SK-N-SH (cell line): ENCODE results near the gene EVC. TPM values are rescaled to one million over a fixed set of nuclear protein-coding genes. Genes with fewer than 3 reads are reported as not detected.

Source experiments
- CTCF ChIA-PET: fragments of 300-600, 350-600 bp; formaldehyde crosslinking; extraction: SDS; loops from one replicate; lab custom pipeline; 2021; lab: Yijun Ruan, JAX
- POLR2A ChIA-PET: fragments of 350-600 bp; sonication (Branson Sonifier 250); formaldehyde crosslinking; extraction: SDS; loops from one replicate; lab custom pipeline; 2020; ENCODE audit warnings: antibody characterized with exemption, inconsistent platforms; lab: Yijun Ruan, JAX
- DNase-seq: peaks from one replicate; pipeline ENCODE4 v3.0.0; 2012
- H2AFZ ChIP-seq: fragments of 200-600 bp; sonication (generic); 2 replicates; pipeline ENCODE4 v1.8.1; 2016; ENCODE audit warnings: antibody characterized with exemption, mild to moderate bottlenecking, low read depth
- H3F3A ChIP-seq: fragments of 200-600 bp; sonication (generic); replicated peaks from 2 replicates; pipeline ENCODE3; 2016; ENCODE audit warnings: antibody characterized with exemption, mild to moderate bottlenecking; ENCODE audit not compliant: insufficient read depth
- H3K27ac ChIP-seq, 2 experiments: fragments of 200-500 bp in 1 of 2; fragments of 200-600 bp in 1 of 2; sonication (Bioruptor generic) in 1 of 2; sonication (generic), shearing (Covaris generic) in 1 of 2; 2 replicates each; pipeline versions ENCODE4 v1.5.1 to v1.6.1; 2014 to 2016; ENCODE audit warnings: low read depth in 2 of 2, inconsistent platforms in 1 of 2, low read length in 1 of 2, mild to moderate bottlenecking in 1 of 2, mixed read lengths in 1 of 2
- H3K27me3 ChIP-seq: fragments of 200-600 bp; sonication (generic), shearing (Covaris generic); 2 replicates; pipeline ENCODE4 v1.6.1; 2016; ENCODE audit warnings: mixed run types; ENCODE audit not compliant: insufficient read depth
- H3K36me3 ChIP-seq, 2 experiments: fragments of 200-500 bp in 1 of 2; fragments of 200-600 bp in 1 of 2; sonication (Bioruptor generic) in 1 of 2; sonication (generic) in 1 of 2; replicated peaks in 1 of 2; 2 replicates each; pipeline versions ENCODE3 to v1.5.1; 2014 to 2016; ENCODE audit warnings: low read length in 1 of 2, mild to moderate bottlenecking in 1 of 2; ENCODE audit not compliant: insufficient read depth in 2 of 2, control insufficient read depth in 1 of 2
- H3K4me1 ChIP-seq, 2 experiments: fragments of 200-500 bp in 1 of 2; fragments of 200-600 bp in 1 of 2; sonication (Bioruptor generic) in 1 of 2; sonication (generic), shearing (Covaris generic) in 1 of 2; 2 replicates each; pipeline versions ENCODE4 v1.5.1 to v1.6.1; 2014 to 2016; ENCODE audit warnings: low read depth in 1 of 2, low read length in 1 of 2, mixed run types in 1 of 2; ENCODE audit not compliant: insufficient read depth in 2 of 2, control insufficient read depth in 1 of 2
- H3K4me2 ChIP-seq: fragments of 200-600 bp; sonication (generic), shearing (Covaris generic); 2 replicates; pipeline ENCODE4 v1.6.1; 2017; ENCODE audit warnings: mixed run types
- H3K4me3 ChIP-seq, 2 experiments: fragments of 200-500 bp in 1 of 2; fragments of 200-600 bp in 1 of 2; sonication (Bioruptor generic) in 1 of 2; sonication (generic), shearing (Covaris generic) in 1 of 2; 2 replicates each; pipeline versions ENCODE4 v1.5.1 to v1.8.1; 2014 to 2016; ENCODE audit warnings: low read depth in 2 of 2, inconsistent platforms in 1 of 2, low read length in 1 of 2, mild to moderate bottlenecking in 1 of 2, mixed read lengths in 1 of 2, moderate library complexity in 1 of 2
- H3K79me2 ChIP-seq: fragments of 200-600 bp; sonication (generic); 2 replicates; pipeline ENCODE4 v1.8.1; 2017; ENCODE audit warnings: mild to moderate bottlenecking; ENCODE audit not compliant: insufficient read depth
- H3K9ac ChIP-seq: fragments of 200-600 bp; sonication (generic); 2 replicates; pipeline ENCODE4 v1.6.1; 2017; ENCODE audit warnings: mixed run types
- H3K9me2 ChIP-seq: fragments of 200-600 bp; sonication (generic); 2 replicates; pipeline ENCODE4 v1.6.1; 2017; ENCODE audit warnings: mixed run types
- H3K9me3 ChIP-seq: fragments of 200-600 bp; sonication (generic); 2 replicates; pipeline ENCODE4 v1.6.1; 2017; ENCODE audit warnings: mixed run types, mild to moderate bottlenecking, moderate library complexity
- H4K20me1 ChIP-seq: fragments of 200-600 bp; sonication (generic); 2 replicates; pipeline ENCODE4 v1.6.1; 2017; ENCODE audit warnings: mild to moderate bottlenecking, mixed run types; ENCODE audit not compliant: insufficient read depth
- ELF1 ChIP-seq: IDR thresholded peaks from 2 replicates; pipeline ENCODE4 v1.4.0; 2012
- EP300 ChIP-seq, 2 experiments: IDR thresholded peaks; 2 replicates each; pipeline versions ENCODE4 v1.4.0 to v1.6.1; 2012; ENCODE audit warnings: borderline replicate concordance in 1 of 2, low read depth in 1 of 2, low read length in 1 of 2
- GABPA ChIP-seq: IDR thresholded peaks from 2 replicates; pipeline ENCODE4 v1.4.0; 2012; ENCODE audit warnings: low read depth, mild to moderate bottlenecking
- MXI1 ChIP-seq: IDR thresholded peaks from 2 replicates; pipeline ENCODE4 v1.6.1; 2012; ENCODE audit warnings: mild to moderate bottlenecking, low read depth, low read length, improper control_type of control experiment
- POLR2AphosphoS5 ChIP-seq: IDR thresholded peaks from 2 replicates; pipeline ENCODE4 v1.6.1; 2012; ENCODE audit warnings: low read depth, low read length
- RCOR1 ChIP-seq: fragments of 150-350 bp; IDR thresholded peaks from 2 replicates; pipeline ENCODE4 v1.6.1; 2017; ENCODE audit warnings: antibody characterized with exemption, low read length
- SIN3A ChIP-seq: IDR thresholded peaks from 2 replicates; pipeline ENCODE4 v1.6.1; 2012; ENCODE audit warnings: low read depth, mild to moderate bottlenecking, low read length, moderate library complexity, borderline replicate concordance
- SMC3 ChIP-seq: IDR thresholded peaks from 2 replicates; pipeline ENCODE4 v1.6.1; 2012; ENCODE audit warnings: low read depth, low read length, improper control_type of control experiment
- TAF1 ChIP-seq: IDR thresholded peaks from 2 replicates; pipeline ENCODE4 v1.6.1; 2012; ENCODE audit warnings: low read depth, mild to moderate bottlenecking, low read length, moderate library complexity, borderline replicate concordance
- TEAD4 ChIP-seq: IDR thresholded peaks from 2 replicates; pipeline ENCODE4 v1.4.0; 2012; ENCODE audit warnings: mild to moderate bottlenecking, borderline replicate concordance; ENCODE audit not compliant: insufficient read depth
- WGBS: methylation state at CpG from one replicate; pipeline ENCODE4 v1.1.6; 2017; ENCODE audit warnings: low lambda C conversion rate; 5-methylcytosine and 5-hydroxymethylcytosine counted together
- polyA plus RNA-seq, 3 experiments: library from polyadenylated mRNA; depleted of rRNA; stranded (reverse); fragments of >200 nt; gene quantifications; 2 replicates each; pipeline ENCODE4 v1.2.3, GENCODE V29; 2012
- TF ChIP-seq, protein P1 (sequence below): fragments of 150-350 bp; IDR thresholded peaks from 2 replicates; pipeline ENCODE4 v1.6.1; 2017; ENCODE audit warnings: antibody characterized with exemption, low read length, low read depth, borderline replicate concordance
- TF ChIP-seq, protein P2 (sequence below): IDR thresholded peaks from 2 replicates; pipeline ENCODE4 v1.4.0; 2012; ENCODE audit warnings: low read depth
- TF ChIP-seq, protein P3 (sequence below): fragments of 150-350 bp; IDR thresholded peaks from 2 replicates; pipeline ENCODE4 v1.6.1; 2016; ENCODE audit warnings: mild to moderate bottlenecking, low read depth, low read length
- TF ChIP-seq, protein P4 (sequence below): IDR thresholded peaks from 2 replicates; pipeline ENCODE4; 2012
- TF ChIP-seq, protein P5 (sequence below): IDR thresholded peaks from 2 replicates; pipeline ENCODE4 v1.6.1; 2012; ENCODE audit warnings: mild to moderate bottlenecking, low read depth, low read length, moderate library complexity
- TF ChIP-seq, protein P6 (sequence below): IDR thresholded peaks from 2 replicates; pipeline ENCODE4 v1.4.0; 2012; ENCODE audit warnings: low read depth, borderline replicate concordance

EVC gene
- polyA plus RNA-seq, 1 of the 3 experiments (the other 2 are of a cell fraction): 3.8 TPM

DNA sequence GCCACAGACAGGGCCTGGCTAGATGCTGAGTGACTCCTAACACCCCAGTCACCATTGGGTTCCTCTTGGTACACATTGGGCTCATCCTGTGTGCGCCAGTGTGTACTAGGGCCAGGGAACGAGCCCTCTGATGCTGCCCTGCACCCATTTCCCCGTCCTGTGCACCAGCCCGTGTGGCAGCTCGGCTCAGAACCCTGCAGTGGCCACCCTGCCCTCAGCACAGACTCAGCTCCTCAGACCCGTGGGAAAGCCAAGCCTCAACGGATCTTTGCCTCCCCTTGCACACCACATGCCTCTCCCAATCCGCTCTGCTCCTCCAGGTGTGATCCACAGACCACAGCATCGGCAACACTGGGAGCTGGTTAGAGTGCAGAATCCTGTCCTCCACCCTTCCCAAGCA is 38.6 kb downstream of the EVC start:
- Histone ChIP-seq H3K4me2 (no peak overlapping the region), H4K20me1 (no peaks in the 10 kb centered on the region), H3K27ac (no peak overlapping the region), H3K9me2 (no peaks in the 10 kb centered on the region), H3K79me2 (no peaks in the 10 kb centered on the region)
- POLR2A ChIA-PET: no interaction called here
- no peak for DNase-seq
- CTCF ChIA-PET: interaction anchor here (1.0 kb wide), 1 partner anchor 349 kb away, joined by 3 read pairs; no protein-coding TSS in a partner anchor
- TF ChIP-seq TAF1 (no peak), EP300 (IDR thresholded peaks at IDR 0.05; ENCODE audit: borderline replicate concordance in 1 of 2, low read depth in 1 of 2, low read length in 1 of 2) (no peak)
- TF ChIP-seq, all 33 proteins: peak for 0
- Histone ChIP-seq H3K36me3 (peaks cover 9 to 30% of the 10 kb centered on the region in 2 experiments), H3K27me3 (no peaks in the 10 kb centered on the region), H3K9me3 (no peaks in the 10 kb centered on the region), H2AFZ (no peak overlapping the region), H3F3A (no peaks in the 10 kb centered on the region), H3K9ac (no peak overlapping the region), H3K4me1 (no peaks in the 10 kb centered on the region; a peak in 1 of 4 replicates), H3K4me3 (no peak overlapping the region)
- WGBS: 91% methylated on average over 9 of the region's 9 CpGs

DNA sequence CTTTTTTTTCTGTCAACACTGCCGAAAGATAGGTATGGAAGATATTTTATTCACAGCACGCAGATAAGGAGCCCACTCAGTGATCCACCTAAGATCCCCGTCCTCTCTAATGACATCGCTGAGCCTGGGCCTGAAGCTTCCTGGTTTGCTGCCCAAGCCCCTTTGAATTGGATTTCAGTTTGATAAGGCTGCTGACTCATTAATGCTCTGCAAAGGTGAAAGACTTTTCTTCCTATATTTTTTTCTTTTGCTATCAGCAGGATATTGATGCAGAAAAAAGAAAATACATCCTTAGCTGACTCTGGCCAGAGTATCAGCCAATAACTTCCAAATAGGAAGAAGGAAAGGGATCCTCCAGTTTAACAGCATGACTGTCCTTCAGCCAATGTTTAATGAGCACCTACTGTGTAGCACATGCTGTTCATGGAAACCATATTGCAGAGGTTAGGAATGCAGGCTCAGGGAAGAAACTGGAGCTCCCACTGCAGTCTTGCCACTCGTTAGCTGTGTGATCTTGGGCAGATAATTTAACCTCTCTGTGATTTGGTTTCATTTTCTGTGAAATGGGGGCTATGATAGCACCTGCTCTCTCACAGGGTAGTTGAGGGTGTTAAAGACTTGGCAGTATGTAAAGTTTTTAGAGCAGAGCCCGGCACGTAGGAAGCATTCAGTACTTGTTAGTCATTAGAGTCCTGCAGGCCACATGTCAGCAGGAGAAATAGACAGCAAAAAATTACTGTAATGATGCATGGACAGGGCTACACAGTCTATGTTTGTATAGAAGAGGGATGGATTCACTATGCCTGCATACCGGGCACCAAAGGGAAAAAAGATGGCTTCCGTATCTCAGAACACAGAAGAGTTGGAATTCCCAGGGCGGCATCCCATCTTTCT is 39.3 kb downstream of the EVC start:
- CTCF ChIA-PET: no interaction called here
- Histone ChIP-seq H3K9ac (no peak overlapping the region), H3K79me2 (no peaks in the 10 kb centered on the region), H3K36me3 (peaks cover 10 to 27% of the 10 kb centered on the region in 2 experiments), H3K27me3 (no peaks in the 10 kb centered on the region), H3K4me1 (no peaks in the 10 kb centered on the region; a peak in 1 of 4 replicates)
- no peak for TF ChIP-seq RCOR1
- TF ChIP-seq, protein P1, sequence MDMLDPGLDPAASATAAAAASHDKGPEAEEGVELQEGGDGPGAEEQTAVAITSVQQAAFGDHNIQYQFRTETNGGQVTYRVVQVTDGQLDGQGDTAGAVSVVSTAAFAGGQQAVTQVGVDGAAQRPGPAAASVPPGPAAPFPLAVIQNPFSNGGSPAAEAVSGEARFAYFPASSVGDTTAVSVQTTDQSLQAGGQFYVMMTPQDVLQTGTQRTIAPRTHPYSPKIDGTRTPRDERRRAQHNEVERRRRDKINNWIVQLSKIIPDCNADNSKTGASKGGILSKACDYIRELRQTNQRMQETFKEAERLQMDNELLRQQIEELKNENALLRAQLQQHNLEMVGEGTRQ: no peak
- no peak for TF ChIP-seq EP300 (IDR thresholded peaks at IDR 0.05; ENCODE audit: borderline replicate concordance in 1 of 2, low read depth in 1 of 2, low read length in 1 of 2)
- no peak for TF ChIP-seq TEAD4
- TF ChIP-seq SMC3: no peak
- TF ChIP-seq ELF1: no peak
- no peak for TF ChIP-seq POLR2AphosphoS5
- TF ChIP-seq SIN3A: no peak
- TF ChIP-seq, protein P2, sequence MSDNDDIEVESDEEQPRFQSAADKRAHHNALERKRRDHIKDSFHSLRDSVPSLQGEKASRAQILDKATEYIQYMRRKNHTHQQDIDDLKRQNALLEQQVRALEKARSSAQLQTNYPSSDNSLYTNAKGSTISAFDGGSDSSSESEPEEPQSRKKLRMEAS: no peak
- TF ChIP-seq GABPA: no peak
- TF ChIP-seq, protein P3, sequence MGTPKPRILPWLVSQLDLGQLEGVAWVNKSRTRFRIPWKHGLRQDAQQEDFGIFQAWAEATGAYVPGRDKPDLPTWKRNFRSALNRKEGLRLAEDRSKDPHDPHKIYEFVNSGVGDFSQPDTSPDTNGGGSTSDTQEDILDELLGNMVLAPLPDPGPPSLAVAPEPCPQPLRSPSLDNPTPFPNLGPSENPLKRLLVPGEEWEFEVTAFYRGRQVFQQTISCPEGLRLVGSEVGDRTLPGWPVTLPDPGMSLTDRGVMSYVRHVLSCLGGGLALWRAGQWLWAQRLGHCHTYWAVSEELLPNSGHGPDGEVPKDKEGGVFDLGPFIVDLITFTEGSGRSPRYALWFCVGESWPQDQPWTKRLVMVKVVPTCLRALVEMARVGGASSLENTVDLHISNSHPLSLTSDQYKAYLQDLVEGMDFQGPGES: no peak
- TF ChIP-seq, protein P4, sequence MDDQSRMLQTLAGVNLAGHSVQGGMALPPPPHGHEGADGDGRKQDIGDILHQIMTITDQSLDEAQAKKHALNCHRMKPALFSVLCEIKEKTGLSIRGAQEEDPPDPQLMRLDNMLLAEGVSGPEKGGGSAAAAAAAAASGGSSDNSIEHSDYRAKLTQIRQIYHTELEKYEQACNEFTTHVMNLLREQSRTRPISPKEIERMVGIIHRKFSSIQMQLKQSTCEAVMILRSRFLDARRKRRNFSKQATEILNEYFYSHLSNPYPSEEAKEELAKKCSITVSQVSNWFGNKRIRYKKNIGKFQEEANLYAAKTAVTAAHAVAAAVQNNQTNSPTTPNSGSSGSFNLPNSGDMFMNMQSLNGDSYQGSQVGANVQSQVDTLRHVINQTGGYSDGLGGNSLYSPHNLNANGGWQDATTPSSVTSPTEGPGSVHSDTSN: no peak
- TF ChIP-seq, protein P5, sequence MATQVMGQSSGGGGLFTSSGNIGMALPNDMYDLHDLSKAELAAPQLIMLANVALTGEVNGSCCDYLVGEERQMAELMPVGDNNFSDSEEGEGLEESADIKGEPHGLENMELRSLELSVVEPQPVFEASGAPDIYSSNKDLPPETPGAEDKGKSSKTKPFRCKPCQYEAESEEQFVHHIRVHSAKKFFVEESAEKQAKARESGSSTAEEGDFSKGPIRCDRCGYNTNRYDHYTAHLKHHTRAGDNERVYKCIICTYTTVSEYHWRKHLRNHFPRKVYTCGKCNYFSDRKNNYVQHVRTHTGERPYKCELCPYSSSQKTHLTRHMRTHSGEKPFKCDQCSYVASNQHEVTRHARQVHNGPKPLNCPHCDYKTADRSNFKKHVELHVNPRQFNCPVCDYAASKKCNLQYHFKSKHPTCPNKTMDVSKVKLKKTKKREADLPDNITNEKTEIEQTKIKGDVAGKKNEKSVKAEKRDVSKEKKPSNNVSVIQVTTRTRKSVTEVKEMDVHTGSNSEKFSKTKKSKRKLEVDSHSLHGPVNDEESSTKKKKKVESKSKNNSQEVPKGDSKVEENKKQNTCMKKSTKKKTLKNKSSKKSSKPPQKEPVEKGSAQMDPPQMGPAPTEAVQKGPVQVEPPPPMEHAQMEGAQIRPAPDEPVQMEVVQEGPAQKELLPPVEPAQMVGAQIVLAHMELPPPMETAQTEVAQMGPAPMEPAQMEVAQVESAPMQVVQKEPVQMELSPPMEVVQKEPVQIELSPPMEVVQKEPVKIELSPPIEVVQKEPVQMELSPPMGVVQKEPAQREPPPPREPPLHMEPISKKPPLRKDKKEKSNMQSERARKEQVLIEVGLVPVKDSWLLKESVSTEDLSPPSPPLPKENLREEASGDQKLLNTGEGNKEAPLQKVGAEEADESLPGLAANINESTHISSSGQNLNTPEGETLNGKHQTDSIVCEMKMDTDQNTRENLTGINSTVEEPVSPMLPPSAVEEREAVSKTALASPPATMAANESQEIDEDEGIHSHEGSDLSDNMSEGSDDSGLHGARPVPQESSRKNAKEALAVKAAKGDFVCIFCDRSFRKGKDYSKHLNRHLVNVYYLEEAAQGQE: no peak
- TF ChIP-seq, protein P6, sequence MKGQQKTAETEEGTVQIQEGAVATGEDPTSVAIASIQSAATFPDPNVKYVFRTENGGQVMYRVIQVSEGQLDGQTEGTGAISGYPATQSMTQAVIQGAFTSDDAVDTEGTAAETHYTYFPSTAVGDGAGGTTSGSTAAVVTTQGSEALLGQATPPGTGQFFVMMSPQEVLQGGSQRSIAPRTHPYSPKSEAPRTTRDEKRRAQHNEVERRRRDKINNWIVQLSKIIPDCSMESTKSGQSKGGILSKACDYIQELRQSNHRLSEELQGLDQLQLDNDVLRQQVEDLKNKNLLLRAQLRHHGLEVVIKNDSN: no peak
- no peak for TF ChIP-seq MXI1
- TF ChIP-seq, all 33 proteins: peak for 0
- H3K9me2 ChIP-seq: no peaks in the 10 kb centered on the region
- no peak overlapping the region for H3K27ac ChIP-seq
- no peaks in the 10 kb centered on the region for H3K9me3 ChIP-seq
- no peak overlapping the region for H3K4me2 ChIP-seq
- DNase-seq: no peak
- H3K4me3 ChIP-seq: no peak overlapping the region
- WGBS: 94% methylated on average over 10 of the region's 10 CpGs
- H2AFZ ChIP-seq: no peak overlapping the region
- no peaks in the 10 kb centered on the region for H3F3A ChIP-seq
- H4K20me1 ChIP-seq: no peaks in the 10 kb centered on the region
- POLR2A ChIA-PET: no interaction called here
